ENCODE measurements around the gene WDR82.

The WDR82 gene

DNA sequence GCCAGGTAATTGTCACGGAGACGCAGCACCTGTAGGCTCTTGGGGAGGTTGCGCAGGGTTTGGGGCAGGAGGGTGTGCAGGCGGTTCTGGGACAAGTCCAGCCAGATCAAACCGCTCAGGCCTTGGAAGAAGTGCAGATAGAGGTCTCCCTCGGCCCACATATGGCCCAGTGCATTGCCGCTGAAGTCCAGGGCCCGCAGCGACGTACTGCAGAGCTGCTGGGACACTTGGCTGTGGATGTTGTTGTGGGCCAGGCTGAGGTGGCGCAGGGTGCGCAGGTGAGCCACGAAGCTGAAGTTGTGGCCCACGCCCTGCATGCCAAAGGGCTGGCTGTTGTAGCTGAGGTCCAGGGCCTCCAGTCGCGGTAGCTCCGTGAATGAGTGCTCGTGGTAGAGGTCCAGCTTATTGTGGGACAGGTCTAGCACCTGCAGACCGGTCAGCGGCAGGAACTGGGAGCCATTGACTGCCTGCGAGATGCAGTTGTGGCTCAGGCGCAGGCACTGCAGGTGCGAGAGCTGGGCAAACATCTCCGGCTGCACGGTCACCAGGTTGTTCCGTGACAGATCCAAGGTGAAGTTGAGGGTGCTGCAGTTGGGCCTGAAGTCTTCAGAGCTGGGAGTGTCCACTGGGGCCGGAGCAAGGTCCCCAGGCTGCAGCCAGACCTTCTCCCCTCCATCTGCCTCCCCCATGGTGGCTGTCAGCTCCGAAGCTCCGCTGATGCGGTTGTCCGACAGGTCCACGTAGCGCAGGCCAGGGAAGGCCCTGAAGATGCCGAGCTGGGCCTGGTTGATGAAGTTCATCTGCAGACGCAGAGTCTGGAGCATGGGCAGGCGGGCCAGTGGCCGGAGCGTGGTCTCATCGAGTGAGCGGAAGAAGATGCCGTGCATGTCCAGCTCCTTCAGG, 55.9 kb downstream of the WDR82 start:
- no peak for DNase-seq (ENCODE audit: low spot score)

DNA sequence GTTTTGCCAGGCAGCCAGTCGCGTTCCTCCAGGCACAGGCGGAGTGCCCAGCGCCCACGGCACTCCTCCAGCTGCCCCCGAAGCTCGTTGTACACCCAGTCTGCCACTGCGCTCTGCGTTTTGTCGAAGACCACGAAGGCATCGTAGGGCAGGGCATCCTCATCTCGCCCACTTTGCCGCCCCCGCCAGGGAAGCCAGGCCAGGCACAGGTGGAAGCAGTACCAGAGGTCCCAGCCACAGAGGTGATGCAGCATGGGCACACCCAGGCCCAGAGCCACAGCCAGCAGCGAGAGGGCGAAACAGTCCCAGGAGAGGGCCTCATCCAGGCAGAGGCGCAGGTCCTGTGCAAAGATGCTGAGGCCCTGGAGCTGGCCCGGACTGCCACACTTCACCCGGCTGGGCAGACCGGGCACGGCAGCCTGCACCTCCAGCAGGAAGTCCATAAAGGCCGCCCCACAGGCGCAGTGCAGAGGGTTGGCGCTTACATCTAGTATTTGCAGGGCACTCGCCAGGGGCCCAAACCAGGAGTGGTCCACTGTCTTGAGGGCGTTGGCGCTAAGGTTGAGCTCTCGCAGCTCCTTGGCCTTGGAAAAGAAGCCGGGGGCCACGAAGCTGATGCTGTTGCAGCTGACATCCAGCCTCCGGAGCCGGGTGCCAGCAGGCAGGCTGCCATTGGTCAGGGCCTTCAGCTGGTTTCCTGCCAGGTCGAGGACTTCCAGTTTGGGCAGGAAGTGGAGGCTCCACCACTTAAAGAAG, 56.7 kb downstream of the WDR82 start:
- DNase-seq (ENCODE audit: low spot score) = no peak

DNA sequence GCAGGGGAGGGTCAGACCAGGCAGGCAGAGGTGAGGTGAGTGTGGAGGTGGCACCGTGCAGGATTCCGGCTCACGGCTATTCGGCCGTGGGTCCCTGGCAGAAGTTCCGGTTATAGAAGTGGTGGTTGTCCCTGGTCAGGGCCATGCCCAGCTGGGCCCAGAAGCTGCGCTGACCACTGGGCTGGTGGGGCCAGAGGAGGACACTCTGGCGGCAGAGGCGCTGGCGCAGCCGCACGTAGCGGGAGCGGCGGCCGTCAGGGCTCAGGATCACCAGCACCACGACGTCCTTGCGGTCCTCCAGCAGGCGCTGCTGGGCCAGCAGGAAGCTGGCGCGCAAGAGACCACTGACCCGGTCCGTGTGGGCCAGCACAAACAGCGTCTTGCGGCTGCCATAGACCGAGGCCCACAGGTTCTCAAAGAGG, 57.3 kb downstream of the WDR82 start:
- no peak for DNase-seq (ENCODE audit: low spot score)

DNA sequence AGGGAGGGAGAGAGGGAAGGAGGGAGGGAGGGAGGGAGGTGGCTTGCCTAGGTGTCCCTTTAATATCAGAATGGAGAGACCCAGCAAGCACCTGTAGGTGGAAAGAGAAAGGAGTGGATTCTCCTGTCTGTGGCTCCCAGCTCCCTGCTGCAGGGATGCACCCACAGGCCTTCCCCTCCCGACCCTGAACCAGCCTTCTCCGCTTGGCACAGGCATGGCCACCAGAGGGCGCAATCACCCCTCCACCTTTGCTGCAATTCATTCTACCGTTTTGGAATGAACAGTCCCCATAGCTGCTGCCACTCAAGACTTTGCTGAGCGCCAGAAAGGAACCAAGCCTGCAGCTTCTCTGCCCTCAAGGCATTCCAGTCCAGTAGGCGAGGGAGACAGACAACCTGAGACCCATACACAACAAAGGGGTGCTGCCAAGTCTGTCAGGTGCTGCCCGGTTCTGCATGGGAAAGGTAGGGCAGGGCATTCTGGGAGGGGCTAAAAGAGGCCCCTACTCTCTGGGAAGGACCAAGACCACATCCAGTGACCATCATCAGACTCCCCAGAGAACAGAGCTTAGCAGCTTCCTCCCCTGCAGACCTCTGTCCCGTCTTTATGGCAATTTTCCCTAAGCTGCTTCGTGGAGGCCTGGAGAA, 57.9 kb downstream of the WDR82 start:
- peak; percentile 89 for DNase-seq (ENCODE audit: low spot score)

DNA sequence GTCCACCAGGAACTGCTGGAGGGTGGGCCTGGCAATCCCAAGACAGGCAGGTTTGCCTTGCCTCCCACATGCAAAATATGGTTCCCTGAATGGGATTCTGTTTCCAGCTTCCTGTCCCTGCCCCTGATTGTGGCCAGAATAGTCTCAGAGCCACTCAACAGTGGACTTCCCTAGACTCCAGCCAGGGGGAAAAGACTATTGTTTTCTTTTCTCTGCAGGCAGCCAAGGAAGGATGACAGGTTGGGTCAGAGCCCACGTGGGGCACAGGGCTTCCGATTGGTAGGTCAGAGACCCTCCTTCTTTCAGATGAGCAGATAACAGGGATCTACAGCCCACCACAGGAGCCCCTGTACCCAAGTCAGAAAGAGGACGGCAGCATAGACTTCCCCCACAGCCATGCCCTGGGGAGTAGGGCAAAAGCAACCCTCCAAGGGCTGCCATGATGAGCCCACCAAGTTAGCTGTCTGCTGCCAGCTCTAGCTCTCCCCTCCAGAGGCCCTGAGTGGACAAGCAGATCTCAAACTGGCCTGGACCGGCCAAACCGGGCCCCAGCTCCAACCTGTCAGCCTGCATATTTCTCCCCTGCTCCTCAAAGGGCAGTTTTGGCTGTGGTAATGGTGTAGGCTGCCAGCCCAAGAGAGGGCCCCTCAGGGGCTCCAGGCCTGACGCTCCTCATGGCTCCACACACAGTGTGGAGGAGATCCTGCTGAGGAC, 59.4 kb downstream of the WDR82 start:
- no peak for DNase-seq (ENCODE audit: low spot score)

DNA sequence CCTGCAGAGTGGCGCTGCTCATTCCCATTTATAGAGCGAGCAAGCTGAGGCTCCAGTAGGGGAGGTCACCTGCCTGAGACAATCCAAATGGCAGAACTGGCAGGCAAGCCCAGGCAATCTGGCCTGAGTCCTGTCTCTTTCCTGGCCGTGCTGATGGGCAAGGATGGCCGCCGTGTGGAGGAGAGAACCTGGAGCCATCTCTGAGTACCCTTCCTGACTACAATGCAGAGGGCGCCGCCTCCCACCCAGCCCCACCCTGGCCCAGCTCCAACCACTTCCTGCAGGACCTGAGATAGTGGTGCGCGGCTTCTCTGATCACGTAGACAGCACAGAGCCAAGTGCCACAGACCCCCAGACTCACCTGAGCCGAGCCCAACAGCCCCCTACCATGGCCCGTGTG, 60.0 kb downstream of the WDR82 start:
- DNase-seq (ENCODE audit: low spot score) = no peak

DNA sequence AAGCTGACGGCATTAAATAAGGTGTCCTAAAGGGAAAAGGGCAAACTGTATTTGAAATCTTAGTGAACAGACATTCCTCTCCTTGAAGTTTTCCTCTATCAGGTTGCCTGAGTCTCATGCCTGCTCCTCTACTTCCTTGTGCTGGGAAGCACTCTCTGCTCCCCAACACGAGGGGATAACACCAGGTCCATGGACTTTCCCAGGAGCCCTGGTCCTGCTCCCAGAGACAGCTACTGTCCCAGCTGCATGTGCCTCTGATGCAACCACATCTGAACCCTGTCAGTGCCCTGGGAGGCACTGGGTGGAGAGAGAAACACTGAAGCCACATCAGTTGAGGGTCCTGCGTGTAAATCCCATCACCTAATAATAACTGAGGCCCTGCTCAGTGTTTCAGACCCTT, 60.4 kb downstream of the WDR82 start:
- DNase-seq (ENCODE audit: low spot score) = no peak

DNA sequence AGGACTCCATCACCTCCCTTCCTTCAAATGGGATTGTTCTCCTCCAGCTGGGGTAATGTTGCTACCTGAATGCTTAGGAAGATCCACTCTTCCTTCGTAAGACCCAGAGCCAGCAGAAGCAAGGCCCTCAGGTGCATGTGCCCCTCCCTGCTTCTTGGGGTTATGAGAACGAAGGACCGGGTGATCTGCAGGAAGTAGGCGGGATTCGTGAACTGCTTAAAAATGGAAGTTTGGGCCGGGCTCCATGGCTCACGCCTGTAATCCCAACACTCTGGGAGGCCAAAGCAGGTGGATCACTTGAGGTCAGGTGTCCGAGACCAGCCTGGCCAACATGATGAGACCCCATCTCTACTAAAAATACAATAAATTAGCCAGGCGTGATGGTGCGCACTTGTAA, 61.0 kb downstream of the WDR82 start:
- no peak for DNase-seq (ENCODE audit: low spot score)

DNA sequence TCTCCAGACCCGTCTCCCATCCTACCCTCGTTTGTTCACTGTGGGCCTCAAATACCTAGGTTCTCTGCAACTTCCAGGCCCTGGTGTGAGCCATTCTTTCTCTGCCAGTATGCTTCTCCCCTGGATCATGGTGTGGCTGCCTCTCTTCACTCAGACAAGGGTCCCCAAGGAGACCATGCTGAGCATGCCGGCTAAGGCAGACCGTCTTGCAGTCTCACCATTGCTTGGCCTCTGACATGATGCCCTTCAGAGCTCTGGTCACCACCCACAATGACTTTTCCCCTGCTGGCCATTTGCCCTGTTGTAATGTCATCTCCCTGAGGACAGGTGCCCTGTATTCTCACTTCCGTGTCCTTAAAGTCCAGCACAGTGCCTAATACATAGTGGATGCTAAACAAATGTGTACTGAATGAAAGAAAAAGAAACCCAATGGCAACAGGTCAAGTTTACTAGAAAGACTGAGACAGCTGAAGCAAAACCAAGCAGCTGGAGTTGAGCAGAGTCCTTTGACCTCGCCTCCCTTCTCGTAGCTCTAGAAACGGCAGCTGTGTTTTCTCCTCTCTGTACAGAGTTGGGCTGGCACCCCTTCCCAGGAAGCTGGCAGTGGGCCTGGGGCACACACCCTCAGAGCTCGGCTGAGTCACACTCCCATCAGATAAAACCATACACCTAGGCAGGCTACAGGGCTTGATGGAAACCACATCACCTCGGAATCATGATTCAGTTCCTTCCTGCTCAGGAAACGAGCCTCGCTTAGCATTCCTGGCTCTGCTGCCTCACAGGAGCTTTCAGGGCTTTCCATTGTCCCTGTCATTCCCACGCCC, 61.7 kb downstream of the WDR82 start:
- no peak for DNase-seq (ENCODE audit: low spot score)

DNA sequence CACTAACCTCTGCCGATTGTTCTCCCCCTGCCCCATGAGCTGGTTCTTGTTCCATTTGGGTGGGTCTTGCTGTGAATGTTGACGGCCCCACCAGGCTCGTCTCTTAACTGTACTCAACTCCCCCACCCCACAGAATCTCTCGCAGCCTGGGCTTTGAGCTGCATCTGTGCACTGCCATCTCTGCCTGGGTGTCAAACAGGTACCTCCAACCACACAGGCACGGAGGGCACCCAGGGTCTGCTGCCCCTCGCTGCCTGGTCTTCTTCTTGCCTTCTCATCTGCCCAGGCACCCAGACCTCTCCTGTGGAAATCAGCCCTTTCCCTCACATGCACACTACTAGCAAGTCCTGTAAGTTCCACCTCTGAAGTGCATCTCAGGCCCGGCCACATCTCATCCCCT, 63.1 kb downstream of the WDR82 start:
- no peak for DNase-seq (ENCODE audit: low spot score)

DNA sequence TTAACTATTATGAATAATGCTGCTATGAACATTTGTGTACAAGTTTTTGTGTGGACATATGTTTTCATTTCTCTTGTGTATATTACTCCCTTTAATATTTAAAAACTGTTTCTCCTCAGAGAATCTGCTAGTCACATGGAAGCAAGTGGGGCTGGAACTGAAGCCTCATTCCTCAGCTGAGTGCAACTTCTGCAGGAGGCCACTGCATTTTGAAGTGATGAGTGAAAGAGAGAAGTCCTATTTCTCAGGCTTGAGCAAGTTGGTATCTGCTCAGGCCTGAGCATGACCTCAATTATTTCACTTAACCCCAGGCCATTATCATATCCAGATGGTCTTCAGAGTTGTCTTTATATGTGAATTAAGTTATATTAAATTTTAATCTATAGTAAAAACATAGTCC, 64.5 kb downstream of the WDR82 start:
- DNase-seq (ENCODE audit: low spot score) = no peak

DNA sequence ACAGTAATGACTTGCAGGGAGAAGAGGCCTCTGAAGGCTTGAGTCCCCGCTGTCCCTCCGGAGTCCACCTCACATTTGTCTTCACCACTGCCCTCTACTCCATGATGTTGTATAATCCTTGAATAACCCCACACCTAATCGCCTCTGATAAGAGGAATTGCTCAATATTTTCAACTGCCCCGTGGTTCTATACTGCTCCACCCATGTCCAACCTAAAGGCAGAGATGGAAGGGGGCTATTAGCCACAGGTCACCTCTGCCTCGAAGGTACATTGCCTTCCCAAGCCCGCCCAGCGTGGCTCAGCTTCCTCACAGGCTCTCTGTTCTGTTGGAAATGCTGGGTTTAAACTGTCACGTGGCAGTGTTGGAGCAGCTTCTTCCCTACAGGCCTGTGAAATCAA, 65.4 kb downstream of the WDR82 start:
- DNase-seq (ENCODE audit: low spot score) = no peak

DNA sequence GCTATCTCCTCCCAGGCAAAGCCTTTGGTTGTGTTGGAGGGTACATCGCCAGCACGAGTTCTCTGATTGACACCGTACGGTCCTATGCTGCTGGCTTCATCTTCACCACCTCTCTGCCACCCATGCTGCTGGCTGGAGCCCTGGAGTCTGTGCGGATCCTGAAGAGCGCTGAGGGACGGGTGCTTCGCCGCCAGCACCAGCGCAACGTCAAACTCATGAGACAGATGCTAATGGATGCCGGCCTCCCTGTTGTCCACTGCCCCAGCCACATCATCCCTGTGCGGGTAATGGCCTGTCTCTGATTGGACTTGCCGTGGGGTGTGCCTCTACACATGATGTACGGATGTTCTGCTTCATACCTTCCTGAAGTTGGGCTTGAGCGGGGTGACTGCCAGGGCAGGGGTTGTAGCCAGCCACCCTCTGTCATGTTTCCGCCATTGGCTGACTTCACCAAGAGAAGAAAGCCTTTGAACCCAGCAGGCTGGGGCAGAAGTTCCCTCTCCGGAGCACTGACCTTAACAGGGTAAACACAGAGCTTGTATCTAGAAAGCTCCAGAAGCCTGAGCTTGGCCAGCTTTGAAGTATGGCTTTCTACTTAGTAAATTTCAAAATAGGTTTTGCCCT, 67.1 kb downstream of the WDR82 start:
- DNase-seq (ENCODE audit: low spot score) = no peak

DNA sequence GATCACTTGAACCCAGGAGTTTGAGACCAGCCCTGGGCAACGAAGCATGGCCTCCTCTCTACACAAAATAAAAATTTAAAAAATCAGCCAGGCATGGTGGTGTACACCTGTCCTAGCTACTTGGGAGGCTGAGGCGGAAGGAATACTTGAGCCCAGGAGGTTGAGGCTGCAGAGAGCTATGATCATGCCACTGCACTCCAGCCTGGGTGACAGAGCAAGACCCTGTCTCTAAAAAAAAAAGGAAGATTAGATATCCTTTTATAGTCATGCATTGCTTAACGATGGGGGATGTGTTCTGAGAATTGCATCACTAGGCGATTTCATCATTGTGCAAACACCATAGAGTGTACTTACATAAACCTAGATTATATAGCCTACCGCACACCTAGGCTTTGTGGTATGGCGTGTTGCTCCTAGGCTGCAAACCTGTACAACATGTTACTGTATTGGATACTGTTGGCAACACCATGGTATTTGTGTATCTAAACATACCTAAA, 67.9 kb downstream of the WDR82 start:
- no peak for DNase-seq (ENCODE audit: low spot score)

DNA sequence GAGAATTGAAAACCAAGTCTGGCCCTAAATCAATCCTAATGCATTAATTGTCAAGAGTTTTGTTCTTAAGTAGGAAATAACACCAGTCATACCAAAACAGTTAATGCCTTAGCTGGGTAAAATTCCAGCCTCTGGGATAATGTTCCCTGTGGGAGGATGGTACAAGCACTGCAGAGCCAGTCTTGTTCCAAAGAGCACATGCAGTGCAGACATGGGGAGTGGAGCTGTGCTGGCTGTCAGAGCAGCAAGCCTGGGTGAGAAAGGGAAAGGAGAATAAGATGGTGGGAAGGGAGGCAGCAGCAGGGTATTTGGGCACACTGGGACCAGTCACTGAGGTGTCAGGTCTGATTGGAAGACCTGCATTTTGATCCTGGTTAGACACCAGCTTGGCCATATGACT, 68.4 kb downstream of the WDR82 start:
- peak; percentile 52 for DNase-seq (ENCODE audit: low spot score)

DNA sequence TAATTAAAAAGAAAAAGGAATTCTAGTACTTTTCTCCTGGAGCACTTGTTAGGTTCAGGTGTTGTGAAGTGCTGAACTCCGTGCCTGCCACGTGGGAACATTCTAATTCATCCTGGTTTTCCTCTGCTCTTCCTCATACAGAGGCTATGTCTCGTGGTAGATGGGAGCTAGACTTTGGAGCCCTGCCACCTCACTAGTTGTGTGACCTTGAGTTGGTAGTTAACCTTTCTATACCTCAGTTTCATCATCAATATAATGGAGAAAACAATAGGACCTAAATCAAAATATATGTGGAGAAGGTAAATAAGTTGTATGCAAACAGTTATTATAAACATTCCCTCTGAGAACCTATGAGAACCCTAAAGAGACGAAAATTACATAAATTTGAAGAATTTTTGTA, 69.9 kb downstream of the WDR82 start:
- no peak for DNase-seq (ENCODE audit: low spot score)

DNA sequence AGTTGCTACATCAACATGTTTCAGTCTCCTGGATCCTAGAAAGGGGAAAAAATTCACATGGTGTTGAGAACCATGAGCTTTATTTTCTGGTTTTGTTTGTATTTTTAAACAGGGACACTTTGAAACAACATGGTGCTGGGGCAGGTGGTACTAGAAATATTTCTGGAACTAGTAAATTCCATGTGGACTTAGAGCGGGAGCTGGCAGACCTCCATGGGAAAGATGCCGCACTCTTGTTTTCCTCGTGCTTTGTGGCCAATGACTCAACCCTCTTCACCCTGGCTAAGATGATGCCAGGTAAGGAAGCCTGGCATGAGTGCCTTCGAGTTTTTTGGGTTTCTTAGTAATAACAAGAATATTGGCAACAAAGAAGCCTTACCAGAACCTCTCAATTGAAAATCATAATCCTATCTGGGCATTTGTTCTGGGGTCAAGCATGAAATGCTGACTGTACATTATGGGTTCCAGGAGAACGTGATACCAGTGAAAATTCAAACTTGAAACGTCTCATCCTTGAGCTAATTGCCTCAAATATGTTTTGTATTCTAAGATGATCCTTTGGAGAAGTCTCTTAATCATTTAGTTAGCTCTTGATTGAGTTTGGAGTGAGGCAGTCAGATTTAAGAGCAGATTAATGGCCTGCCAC, 72.6 kb downstream of the WDR82 start:
- no peak for DNase-seq (ENCODE audit: low spot score)

Measured in Ammon's horn (tissue), 1 donor.